Myocyte (in vitro differentiated cells): ENCODE results near the gene PDGFA. TPM values are rescaled to one million over a fixed set of nuclear protein-coding genes. Genes with fewer than 3 reads are reported as not detected.

Experiments used
- DNase-seq: peaks from one replicate; pipeline ENCODE4 v3.0.0-alpha.2; 2012; ENCODE audit warnings: low read depth
- total RNA-seq: library from RNA; depleted of rRNA; stranded (reverse); fragments of >200 nt; gene quantifications from 2 replicates; pipeline ENCODE4 v1.2.3, GENCODE V29; 2014

PDGFA gene
- total RNA-seq, 1 donor from 2014 or later = 48.4 TPM

DNA sequence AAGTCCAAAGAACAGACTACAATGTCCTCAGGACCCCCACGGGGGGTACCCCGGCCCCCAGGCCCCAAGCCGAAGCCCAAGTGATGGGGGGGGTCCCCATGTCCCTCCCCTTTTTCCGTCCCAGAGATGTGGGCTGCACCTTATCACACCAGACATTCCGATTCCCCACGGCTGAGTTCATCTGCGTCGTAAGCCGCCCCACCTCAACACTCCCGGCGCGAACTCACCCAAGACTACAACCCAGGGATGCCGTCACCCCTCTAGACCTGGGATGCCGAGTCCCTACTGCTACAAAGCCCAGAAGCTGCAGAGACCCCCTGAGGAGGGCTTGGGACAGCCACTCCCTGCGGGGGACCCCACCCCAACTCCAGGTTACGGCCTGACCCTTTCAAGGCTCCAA is 14.5 kb downstream of the PDGFA start:
- DNase-seq = no peak

DNA sequence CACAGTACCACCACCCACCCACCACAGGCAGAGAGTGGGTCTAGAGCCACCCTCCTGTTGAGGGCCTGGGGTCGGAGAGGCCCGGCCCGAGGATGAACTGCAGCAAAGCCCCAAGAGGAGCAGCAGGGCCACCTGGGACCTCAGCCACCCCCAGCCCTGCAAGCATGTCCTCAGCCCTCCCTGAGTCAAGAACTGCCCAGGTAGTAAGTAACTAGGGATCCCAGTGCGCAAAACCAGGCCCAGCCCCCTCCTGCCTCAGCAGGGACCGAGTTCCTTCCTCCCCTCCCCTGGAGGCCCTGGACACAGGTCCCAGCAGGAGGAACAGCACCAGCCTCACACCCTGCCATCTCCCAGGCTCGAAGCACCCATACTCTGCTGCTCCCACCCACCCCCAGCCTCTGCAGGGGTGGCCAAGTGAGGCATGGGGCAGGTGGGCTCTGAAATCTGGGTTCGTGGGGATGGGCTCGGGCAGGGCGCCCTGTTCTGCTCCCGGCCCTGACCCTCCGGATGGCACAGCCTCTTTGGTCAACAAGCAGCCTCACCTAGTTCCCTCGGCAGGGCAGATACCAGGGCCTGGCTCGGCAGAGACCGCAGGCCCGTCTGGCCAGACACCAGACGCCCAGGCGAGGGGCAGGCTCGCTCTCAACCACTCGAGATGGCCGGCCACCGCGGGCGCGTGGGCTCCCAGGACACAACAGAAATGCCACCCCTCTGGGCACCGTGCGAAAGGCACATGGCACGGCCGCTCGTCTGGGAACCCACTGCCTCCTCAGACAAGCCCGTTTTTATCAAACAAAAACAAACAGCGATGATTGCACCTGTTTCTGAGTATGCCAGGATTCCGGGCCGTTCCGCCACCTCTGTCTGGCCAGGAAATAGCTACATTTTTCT is 15.2 kb downstream of the PDGFA start:
- no peak for DNase-seq

DNA sequence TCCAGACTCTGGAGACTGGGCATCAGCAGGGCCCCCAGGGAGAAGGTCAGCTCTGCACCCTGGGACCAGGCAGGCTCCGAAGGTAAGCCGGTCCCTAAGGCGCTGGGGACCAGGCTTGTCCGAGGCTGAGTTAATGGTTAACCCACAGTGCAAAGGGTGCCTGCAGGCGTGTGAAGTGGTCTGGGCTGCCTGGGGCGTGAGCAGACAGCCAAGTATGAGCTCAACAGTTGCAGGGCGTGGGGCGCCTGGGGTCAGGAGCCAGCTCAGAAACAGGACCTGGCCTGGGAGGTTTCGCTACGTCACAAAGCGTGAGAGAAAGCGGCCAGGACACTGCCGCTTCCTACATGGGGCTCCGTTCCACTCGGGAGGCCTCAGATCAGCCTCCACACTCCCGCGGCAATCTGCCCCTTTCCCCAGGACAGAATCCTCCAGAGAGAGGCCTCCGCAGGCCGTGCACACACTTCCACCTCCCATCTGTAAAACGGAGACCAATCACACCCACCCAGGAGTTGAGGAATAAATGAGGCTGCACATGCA is 16.0 kb downstream of the PDGFA start:
- peak; percentile 39 for DNase-seq

DNA sequence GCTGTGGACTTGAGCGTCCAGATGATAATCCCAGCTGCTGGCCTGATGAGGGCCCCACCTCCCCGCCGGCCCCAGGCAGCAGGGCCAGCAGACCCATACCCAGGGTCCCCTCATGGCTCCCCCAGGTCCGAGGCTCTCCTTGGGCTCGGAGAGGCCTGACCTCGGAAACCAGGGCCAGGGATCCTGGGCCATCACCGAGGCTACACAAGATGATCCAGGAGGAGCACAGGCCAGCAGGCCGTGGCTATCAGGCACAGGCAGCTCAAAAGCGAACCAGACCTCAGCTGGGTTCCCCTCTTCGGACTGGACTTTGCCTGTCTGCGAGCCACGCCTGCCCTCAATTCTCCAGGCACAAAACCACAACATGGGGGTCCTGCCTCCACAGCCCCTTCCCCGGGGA is 17.4 kb downstream of the PDGFA start:
- DNase-seq = no peak

DNA sequence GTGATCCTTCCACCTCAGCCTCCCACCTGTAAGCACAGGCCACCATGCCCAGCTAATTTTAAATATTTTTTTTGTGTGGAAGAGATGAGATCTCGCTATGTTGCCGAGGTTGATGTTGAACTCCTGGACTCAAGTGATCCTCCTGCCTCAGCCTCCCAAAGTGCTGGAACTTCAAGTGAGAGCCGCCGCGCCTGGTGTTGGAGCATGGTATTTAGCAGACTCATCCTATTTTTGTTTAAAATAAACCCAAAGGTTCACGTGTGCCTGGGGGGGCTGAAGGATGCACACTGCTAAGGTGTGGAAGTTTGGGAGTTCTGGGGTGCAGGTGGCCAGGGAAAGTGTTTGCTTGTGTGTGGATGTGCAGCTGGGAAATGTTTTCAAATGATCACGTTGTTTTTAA is 18.1 kb downstream of the PDGFA start:
- DNase-seq = no peak

DNA sequence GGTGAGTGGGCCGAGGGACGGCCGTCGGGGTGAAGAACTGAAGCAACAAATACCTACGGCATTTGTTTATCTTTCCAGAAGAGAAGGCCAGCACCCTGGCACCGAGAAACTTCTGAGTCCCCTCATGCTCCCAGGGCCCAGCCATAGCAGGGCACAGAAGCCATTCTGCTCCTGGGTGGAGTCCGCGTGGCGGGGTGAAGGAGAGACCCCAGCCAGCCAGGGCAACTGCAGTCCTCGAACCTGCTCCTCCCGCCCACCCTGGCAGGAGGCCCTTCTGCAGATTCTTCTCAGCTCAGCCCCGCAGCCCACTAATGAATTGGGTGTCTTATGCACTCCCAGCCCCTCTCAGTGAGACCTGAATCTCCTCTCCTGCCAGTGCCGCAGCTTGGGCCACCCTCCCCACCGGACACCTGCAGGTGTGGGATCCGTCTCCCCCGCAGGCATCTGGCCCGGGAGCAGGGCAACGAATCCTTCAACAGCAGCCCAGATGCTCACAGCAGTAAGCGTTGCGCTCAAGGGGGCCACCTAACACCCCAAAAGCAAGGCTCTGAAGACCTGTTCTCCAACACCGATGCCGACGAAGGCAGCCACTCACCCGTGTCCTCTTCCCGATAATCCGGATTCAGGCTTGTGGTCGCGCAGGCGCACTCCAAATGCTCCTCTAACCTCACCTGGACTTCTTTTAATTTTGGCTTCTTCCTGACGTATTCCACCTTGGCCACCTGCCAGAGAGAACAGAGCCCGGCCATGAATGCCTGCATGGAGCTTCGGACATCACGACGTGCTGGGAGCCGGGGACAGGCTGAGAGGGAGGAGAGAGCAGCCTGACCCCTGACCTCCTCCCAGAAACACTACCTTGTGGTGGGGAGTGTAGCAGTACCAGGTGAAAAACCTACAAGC is 18.9 kb downstream of the PDGFA start:
- DNase-seq = no peak

DNA sequence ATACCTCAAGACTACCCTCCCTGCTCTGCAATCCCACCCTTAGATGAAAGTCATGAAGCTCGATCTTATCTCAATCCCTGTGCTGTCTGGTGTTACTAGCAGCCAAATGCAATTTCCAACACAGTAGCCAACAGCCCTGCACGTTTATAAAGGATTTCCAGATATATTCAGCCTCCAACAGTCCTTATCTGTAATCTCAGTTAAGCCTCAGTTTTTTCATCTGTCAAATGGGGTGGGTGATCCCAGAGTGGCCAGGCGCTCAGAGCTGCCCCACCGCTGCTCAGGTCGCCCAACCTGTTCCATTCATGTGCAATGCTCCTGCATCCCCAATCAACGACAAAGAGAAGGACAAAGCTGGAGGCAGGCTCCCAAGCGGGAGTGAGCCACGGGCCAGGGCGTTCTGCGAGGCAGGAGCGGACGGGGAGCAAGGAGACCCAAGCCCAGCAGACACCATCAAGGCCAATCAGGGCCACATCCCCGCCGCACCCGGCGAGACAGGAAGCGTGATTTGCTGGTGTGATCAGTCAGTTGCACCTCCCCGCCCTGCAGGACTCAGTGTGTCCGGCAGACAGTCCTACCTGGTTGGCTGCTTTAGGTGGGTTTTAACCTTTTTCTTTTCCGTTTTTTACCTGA is 19.7 kb downstream of the PDGFA start:
- DNase-seq = no peak

DNA sequence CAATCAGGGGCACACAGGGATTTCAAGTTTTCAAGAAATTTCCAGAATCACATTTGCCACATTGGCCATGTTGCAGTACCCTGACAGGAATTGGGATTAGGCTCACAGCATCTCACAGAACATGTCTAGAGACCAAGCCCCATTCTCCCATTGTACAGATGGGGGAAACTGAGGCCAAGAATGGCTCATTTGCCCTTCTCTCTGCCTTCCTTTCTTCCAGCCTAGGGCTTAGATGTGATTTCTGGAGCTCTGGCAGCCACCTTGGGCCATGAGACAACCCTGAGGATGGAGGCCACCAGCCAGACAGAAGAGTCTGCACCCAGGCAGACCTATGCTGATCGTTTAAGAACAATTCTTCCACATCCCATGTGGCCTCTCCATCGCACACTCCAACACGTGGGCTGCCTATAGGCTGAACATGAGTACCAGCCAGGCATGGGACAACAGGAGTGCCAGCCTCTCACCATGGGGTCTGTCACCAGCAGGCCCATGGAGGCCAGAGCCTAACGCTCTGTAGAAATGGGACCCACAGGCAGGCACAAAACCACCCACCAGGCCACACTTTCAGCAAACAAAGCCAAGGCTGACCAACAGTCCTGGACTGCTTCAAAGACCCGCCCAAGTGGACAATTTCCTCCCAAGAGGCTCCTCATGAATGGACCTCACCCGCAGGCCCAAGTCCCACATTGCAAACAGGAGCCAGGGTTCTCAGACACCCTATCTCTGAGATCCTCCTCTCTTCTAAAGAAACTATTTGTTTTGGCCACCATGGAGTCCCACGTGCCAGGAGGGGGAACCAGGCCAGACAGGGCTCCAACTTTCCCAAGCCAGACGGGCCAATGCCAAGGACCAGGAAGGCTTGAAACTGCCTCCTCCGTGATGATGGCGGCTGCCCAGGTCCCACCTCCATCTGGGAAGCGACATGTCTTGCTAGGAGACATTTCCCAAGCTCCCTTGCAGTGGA is 20.7 kb downstream of the PDGFA start:
- DNase-seq = no peak

DNA sequence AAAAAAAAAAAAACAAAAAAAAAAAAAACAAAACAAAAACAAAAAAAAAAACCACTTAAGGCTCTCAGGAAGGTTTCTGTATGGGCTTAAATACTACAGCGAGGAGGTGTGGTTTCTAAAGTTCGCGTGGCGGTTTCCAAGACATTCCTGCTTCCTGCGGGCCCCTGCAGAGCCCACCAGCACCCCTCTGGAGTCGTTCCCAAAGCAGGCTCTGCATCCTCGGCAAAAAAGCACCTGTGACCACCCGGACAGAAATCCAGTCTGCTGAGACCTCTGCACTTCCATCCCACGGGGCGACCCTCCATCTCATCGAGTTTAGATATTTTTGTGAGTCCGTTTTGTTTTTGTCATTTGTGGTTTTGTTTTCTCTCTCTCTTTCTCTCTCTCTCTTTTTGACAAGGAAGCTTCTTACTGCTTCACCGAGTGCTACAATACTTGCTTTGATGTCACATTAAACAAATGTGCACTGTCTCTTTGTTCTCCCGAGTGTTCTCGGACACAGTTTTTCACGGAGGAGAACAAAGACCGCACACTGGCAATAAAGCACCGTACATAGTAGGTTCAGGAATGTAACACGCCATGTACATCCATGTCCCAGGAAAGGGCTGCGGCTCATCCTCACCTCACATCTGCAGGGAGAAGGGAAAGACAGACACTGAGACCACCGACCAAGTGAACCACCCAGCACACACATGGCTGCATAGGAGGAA is 21.5 kb downstream of the PDGFA start:
- no peak for DNase-seq

DNA sequence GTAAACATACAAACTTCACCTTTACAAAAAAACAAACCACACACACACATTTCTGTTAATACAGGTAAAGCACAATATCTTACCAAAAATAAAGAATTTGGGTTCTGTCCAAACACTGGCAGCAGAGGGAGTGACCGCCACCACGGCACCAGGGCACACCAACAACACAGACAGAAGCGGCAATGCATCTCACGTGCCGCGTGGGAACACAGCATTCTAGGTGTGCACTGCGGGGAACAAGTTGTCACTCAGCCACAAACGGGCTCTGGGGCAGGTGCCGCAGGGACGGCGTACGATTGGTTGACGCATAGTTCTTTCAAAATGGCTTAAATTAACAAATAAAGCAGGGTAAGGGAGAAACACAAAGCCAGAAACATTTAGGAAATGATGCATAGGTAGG is 22.3 kb downstream of the PDGFA start:
- DNase-seq = no peak

DNA sequence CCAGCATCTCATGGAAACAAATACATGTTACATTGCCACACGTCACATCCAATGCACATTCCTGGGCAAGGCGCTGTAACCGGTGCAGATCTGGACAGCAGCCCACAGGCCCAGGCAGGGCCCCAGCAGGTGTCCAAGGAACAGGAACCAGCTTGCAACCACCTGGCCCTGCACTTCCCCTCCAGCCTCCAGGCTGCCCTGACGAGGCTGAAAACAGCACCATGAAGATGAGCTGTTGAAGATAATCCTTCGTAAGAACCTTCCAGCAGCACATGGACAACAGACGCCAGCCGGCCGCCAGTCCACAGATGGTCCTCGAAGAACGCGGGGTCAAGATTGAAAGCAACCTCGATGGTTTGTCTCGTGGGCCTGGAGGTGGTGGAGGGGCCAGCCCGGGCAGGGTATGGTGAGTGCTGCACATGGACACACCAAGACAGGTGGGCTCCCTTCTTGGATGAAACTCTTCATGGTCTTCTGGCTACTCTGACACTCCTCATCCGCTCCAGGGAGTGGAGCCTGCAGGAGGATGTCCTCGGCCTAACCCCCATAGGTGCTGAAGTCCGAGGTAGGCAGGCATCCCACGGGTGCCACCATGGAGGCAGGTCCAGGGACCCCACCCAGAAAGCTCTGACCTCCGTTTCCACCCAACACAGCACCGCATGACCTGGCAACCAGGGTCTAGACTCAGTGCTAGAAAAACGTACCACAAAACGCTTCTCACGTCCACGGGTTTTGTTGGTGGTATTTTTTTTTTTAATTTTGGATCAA is 22.9 kb downstream of the PDGFA start:
- DNase-seq = no peak

DNA sequence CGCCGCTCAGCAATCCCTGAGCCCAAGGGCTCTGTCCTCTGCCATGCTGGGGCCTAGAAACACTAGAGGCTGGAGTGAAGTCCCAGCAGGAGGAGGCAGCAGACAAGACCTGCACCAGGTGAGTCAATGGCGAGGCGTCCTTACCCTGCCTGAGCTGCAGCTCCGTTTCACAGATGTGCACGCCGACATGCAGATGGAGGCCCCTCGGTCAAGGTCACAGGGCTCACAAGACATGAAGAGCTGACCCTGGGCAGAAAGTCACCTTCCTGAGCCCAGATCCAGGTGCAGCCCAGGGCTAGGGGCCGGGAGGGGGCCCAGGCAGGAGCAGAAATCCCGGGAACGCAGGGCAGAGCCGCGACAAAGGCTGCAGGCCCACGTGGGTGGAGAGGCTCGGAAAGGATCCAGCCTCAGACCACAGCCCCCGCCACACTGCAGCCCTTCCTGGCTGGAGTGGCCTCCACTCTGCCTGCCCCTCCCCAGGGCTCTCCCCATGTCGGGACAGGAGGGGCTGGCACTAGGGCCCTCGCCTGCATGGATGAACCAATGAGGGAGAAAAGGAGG is 23.8 kb downstream of the PDGFA start:
- DNase-seq = no peak

DNA sequence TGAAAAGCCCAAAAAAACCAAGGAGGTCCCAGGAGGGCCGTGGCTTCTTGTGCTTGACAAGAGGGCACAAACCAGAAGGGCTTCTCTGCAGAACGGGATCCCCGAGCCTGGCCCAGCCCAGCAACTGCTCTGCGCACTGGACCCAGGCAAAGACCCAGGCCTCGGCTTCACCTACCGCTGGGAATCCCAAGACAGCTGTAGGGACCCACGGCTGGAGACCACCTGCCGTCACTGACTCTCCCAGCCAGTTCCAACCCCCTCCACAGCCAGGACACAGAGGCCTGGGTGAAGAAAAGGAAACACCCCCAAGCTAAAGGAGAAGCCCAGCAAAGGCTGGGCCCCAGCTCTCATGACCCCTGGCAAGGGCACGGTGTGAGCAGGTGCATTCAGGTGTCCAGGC is 24.3 kb downstream of the PDGFA start:
- no peak for DNase-seq

DNA sequence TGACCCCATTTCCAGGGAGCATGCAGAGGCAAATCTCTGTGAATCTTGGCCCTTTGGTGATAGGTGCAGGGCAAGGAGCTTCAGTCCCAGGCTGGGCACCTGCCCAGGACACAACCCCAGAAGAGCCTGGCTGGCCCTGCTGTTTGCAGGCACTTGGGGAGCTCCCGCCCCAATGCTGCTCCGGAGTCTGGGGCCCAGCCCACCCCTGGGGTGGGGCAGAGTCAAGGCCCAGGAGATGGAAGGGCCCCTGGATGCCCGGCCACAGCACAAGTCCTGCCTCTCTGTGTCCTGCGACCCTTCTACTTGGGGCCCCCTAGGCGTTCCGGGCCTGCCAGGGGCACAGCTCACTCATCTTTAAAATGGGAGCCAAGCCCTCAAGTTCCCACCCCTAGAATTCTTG is 24.7 kb downstream of the PDGFA start:
- DNase-seq = no peak

DNA sequence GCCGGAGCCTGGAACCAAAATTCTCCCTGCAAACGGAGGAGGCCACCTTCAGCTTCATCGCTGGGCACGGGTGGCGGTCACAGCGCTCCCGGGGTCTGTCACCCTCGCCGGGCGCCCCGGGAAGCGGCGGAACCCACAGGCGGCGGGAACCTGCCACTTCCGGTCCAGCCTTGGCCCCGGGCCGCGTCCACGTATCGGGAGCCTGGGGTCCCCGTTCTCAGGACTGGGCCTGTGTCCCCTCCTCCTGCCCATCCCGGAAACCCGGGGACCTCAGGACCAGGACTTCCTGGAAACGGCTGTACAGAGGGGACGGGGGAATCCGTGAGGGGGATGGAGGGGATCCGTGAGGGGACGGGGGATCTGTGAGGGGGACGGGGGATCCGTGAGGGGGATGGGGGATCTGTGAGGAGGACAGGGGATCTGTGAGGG is 25.4 kb downstream of the PDGFA start:
- DNase-seq = no peak

DNA sequence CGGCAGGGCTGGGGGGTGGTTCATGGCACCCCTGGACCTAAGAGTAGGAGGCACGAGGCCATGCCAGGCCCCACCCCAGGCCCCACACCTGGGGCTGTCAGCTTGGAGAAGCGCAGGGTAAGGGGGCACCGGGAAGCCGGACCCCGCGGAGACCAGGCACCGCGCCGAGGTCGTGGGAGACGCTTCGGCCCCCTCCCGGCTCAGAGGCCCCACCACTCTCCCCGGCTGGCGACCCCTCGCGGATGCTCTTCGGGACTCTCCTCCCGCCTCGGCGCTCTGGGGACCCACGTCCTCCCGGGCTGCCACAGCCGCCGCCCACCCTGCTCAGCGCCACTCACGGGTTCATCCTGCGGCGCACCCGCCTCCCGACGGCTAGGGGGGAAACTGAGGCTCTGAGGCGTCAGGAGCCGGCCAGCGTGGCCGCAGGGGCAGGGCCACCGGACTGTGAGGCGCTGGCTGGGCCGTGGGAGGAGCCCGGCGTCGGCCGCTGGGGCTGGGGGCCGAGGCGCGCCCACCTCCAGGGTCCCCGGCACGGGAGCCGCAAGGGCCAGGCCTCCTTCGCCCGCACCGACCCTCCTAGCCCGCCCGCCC is 25.9 kb downstream of the PDGFA start:
- DNase-seq = no peak

DNA sequence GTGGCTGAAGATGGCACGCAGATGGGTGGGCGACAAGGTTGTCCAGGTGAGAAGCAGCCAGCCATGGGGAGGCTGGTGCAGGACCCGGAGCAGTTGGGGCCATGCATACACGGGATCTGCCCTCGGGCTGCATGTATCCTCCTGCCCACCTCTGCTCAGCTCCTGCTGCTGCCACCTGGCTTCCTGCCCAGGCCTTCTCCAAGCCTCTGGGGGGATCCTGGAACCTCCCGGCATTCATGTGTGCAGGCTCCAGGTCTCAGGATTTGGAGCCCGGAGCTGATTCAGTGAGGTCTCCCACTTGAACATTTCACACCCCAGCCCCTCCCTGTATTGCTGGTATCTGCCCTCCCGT is 27.0 kb downstream of the PDGFA start:
- no peak for DNase-seq
